ENCODE measurements around the gene TYK2.
A peak's percentile ranks its signal among the peaks of the same experiment; 100 is the strongest.

The TYK2 gene

GRCh38 chr19:10335352-10335985 is 44.9 kb downstream of the TYK2 start:
- peak in 18 of 56 donors; percentile 2 to 50 (median 13) for DNase-seq

GRCh38 chr19:10334588-10335351 is 45.6 kb downstream of the TYK2 start:
- DNase-seq, result peak in 54 of 56 donors; percentile 4 to 83 (median 58)

- no peak for DNase-seq
These were observed 46.4 kb downstream of the TYK2 start for GRCh38 chr19:10333758-10334587.

GRCh38 chr19:10332965-10333757 is 47.2 kb downstream of the TYK2 start, which contains the start of gene RAVER1:
Gene RAVER1, minus strand, starts transcription at chr19:10333529. Its CDS starts 22 bp downstream, at chr19:10333507.
- DNase-seq, result peak; percentile 57 to 98 (median 95)

GRCh38 chr19:10332158-10332964 is 48.0 kb downstream of the TYK2 start:
- no peak for DNase-seq

- no peak for DNase-seq
These were observed 50.8 kb downstream of the TYK2 start for GRCh38 chr19:10329555-10329954.

- DNase-seq, result no peak
These were observed 51.6 kb downstream of the TYK2 start for GRCh38 chr19:10328558-10329429.

- no peak for DNase-seq
These were observed 52.6 kb downstream of the TYK2 start for GRCh38 chr19:10327793-10328192.

- DNase-seq, result no peak
These were observed 54.6 kb downstream of the TYK2 start for GRCh38 chr19:10325732-10326131.

GRCh38 chr19:10321874-10322835 is 58.2 kb downstream of the TYK2 start:
- DNase-seq, result no peak

GRCh38 chr19:10321417-10321797 is 59.0 kb downstream of the TYK2 start:
- no peak for DNase-seq

GRCh38 chr19:10320602-10321416 is 59.6 kb downstream of the TYK2 start:
- DNase-seq, result no peak

- DNase-seq, result no peak
These were observed 61.3 kb downstream of the TYK2 start for GRCh38 chr19:10318807-10319682.

GRCh38 chr19:10317857-10318462 is 62.4 kb downstream of the TYK2 start:
- no peak for DNase-seq

GRCh38 chr19:10317045-10317856 is 63.1 kb downstream of the TYK2 start:
- DNase-seq, result no peak
